Measurements from ENCODE around the gene NCDN.

The NCDN gene

GRCh38 chr1:35589516-35590427, 32.2 kb downstream of the NCDN start:
- no peak overlapping the region for H3K4me3 ChIP-seq (ENCODE audit: low read depth, low read length)

DNA sequence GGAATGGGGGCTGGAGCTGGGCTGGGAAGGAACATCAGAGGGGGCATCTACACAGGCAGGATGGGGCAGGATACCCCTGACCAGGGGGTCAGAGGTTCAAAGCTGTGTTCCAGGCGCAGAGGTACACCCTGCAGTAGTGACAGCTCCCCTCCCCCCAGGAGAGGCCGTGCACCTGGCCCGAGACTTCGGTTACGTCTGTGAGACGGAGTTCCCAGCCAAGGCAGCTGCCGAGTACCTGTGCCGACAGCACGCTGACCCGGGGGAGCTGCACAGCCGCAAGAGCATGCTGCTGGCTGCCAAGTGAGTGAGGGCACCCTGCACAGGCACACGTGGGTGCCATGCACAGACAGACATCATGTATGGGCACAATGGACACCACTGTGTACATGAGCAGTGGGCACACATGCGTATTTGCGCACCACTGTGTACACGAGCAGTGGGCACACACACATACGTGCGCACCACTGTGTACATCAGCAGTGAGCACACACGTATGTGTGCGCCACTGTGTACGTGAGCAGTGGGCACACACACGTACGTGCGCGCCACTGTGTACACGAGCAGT, 33.0 kb downstream of the NCDN start:
- no peak overlapping the region for H3K4me3 ChIP-seq (ENCODE audit: low read depth, low read length)

- H3K4me3 ChIP-seq (ENCODE audit: low read depth, low read length): no peak overlapping the region
These were observed 33.6 kb downstream of the NCDN start for GRCh38 chr1:35591211-35591610.

DNA sequence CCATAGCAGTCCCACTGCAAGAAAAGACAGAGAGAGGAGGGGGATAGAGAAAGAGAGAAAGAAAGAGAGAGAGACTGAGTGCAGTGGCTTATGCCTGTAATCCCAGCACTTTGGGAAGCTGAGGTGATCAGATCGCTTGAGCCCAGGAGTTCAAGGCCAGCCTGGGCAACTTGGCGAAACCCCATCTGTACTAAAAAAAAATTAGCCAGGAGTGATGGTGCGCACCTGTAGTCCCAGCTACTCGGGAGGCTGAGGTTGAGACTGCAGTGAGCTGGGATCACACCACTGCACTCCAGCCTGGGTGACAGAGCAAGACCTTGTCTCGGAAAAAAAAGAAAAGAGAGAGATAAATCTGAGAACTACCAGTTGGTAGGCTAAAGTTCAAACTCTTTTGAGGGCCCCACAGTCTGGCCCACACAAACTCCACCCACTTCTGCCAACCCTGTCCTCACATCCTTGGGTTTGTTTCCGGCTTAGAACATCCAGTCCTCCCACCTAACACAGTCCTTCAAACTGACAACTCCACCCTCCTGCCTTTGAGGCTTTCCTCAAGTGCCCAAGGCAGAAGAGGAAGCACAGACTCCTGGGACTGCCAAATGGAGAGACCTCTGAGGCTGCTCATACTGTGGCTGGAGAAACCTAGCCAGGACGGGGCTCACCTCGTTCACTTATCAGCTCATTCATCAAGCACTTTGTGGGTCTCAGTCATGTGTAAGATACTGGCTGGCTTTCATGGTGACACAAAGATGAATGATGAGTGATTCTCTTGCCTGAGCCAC, 35.6 kb downstream of the NCDN start:
- no peak overlapping the region for H3K4me3 ChIP-seq (ENCODE audit: low read depth, low read length)

- H3K4me3 ChIP-seq (ENCODE audit: low read depth, low read length): no peak overlapping the region
These were observed 36.6 kb downstream of the NCDN start for GRCh38 chr1:35594005-35594760.

- no peak overlapping the region for H3K4me3 ChIP-seq (ENCODE audit: low read depth, low read length)
These were observed 38.1 kb downstream of the NCDN start for GRCh38 chr1:35595684-35596083.

DNA sequence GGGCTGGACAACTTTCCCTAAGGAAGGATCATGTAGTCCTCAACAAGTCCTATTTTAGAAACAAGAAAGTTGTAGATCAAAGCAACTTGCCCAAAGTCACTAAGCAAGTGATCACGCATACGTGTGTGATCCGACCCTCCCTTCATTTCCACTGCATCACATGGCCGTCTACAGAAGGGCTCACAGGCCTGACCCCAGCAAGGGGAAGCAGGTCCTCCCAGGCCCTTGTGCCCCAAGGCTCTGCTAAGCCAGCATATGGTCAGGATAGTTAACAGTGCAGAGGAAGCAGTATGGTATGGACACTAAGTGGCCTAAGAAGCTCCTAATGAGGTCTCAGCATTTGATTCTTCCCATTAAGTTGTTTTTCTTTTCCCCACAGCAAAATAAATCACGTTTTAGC, 40.3 kb downstream of the NCDN start:
- H3K4me3 ChIP-seq (ENCODE audit: low read depth, low read length): no peak overlapping the region

GRCh38 chr1:35598895-35599294, 41.3 kb downstream of the NCDN start:
- no peak overlapping the region for H3K4me3 ChIP-seq (ENCODE audit: low read depth, low read length)

DNA sequence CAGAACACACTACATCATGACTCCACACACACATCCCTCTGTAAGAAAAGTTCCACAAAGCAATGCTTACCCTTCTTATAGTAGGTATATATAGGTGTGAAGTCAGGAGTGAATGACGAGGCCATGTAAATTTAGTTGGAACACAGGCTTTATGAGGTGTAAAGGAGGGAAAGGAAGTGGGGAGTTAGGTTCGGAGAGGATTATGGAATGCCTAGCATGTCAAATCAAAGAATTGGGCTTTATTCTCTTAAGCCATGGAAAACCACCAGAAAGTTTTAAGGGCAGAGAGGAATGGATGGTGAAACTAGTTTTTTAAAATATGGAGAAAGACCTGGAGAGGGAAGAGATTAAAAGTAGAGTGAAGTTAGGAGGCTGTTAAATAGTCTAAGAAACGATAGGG, 41.8 kb downstream of the NCDN start:
- H3K4me3 ChIP-seq (ENCODE audit: low read depth, low read length): no peak overlapping the region

- H3K4me3 ChIP-seq (ENCODE audit: low read depth, low read length): no peak overlapping the region
These were observed 43.0 kb downstream of the NCDN start for GRCh38 chr1:35600593-35600992.

GRCh38 chr1:35603468-35603867, 45.9 kb downstream of the NCDN start:
- no peak overlapping the region for H3K4me3 ChIP-seq (ENCODE audit: low read depth, low read length)

GRCh38 chr1:35603941-35604340, 46.3 kb downstream of the NCDN start:
- H3K4me3 ChIP-seq (ENCODE audit: low read depth, low read length): no peak overlapping the region

DNA sequence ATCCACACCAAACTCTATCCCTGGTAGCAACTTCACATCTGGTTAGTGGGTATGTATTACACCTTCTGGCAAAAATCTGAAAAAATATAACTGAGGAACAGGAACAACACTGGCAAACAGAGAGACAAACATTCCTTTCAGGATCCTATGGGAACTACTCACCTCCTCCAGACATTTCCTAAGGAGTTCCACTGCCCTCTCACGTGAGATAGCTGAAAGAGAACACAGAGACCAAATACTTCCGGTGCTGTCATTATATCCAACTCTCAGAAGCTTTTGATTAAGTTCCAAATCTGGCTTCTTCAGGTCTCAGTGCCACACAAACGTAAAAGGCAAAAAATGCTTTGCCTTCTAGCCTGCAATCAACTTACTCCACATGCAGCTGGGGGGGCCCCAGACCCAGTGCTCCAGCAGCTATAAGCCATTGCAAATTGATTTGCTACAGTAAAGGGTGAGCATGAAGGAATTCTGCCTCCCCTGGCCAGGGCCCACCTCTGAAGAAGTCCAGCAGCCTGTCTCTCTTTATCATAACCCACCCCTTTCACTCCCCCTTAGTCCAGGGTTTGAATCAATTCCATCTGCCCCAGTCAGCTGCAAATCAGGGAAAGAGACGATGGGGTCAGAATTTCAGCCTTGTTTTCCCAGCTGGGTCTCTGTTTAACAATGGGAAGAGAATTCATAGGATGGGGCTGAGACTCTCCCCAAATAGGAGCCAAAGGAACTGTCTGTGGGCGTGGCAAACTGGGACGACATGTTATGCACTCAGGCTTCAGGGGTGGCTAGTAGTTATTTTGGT, 47.7 kb downstream of the NCDN start:
- H3K4me3 ChIP-seq (ENCODE audit: low read depth, low read length): no peak overlapping the region

DNA sequence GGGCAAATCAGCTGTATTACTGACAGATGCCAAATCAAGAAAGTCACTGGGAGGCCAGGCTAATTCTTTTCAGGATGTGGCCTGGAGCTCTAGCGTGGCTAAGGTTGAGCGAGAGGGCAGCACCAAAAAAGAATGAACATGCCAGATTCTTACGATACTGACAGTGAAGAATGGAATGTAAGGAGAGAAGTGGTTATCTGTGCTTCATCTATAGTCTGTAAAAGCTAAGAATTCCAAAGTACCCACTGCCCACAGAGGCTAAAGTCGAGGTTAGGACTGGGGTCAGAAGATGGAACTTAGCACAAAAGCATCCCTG, 48.2 kb downstream of the NCDN start:
- H3K4me3 ChIP-seq (ENCODE audit: low read depth, low read length): no peak overlapping the region

DNA sequence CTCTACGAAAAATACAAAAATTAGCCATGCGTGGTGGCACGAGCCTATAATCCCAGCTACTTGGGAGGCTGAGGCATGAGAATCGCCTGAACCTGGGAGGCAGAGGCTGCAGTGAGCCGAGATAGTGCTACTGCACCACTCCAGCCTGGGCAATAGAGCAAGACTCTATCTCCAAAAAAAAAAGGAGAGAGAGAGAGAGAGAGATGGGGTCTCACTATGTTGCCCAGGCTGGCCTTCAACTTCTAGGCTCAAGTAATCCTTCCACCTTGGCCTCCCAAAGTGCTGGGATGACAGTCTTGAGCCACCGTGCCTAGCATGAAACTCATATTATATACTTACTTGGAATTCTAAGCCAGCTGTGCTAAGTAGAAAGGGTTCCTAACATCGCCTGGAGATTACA, 54.1 kb downstream of the NCDN start:
- no peak overlapping the region for H3K4me3 ChIP-seq (ENCODE audit: low read depth, low read length)

- H3K4me3 ChIP-seq (ENCODE audit: low read depth, low read length): no peak overlapping the region
These were observed 57.8 kb downstream of the NCDN start for GRCh38 chr1:35615440-35615839.
